OCI-LY3 (cell line): Measurements from ENCODE around the gene NLK.

Experiments used
- EZH2phosphoT487 ChIP-seq: fragments of 200-600 bp; shearing (Covaris generic); IDR thresholded peaks from 2 replicates; pipeline ENCODE4 v1.6.1; 2018; ENCODE audit warnings: antibody characterized with exemption, mixed run types, low read depth
- TF ChIP-seq, protein P1 (sequence below): fragments of 200-600, 300-600 bp; sonication (generic); IDR thresholded peaks from 2 replicates; pipeline ENCODE4 v1.5.1; 2014; ENCODE audit warnings: antibody characterized with exemption, low read length, low read depth

DNA sequence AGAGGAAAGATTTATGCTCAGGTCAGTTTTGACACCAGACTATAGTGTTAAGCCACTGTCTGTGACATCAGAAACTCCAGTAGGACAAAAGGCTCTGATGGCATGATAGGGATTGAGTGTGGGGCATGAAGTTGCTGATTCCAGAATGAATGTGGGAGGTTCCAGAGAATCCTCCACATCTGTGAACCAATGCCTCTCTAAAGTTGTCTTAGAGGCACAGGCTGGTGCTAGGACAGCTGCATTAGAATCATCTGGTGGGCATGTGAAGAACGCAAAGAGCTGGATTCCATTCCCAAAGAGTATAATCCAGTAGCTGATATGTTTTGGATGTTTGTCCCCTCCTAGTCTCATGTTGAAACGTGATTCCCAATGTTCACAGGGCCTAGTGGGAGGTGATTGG, 32.1 kb upstream of the NLK start:
- TF ChIP-seq, protein P1, sequence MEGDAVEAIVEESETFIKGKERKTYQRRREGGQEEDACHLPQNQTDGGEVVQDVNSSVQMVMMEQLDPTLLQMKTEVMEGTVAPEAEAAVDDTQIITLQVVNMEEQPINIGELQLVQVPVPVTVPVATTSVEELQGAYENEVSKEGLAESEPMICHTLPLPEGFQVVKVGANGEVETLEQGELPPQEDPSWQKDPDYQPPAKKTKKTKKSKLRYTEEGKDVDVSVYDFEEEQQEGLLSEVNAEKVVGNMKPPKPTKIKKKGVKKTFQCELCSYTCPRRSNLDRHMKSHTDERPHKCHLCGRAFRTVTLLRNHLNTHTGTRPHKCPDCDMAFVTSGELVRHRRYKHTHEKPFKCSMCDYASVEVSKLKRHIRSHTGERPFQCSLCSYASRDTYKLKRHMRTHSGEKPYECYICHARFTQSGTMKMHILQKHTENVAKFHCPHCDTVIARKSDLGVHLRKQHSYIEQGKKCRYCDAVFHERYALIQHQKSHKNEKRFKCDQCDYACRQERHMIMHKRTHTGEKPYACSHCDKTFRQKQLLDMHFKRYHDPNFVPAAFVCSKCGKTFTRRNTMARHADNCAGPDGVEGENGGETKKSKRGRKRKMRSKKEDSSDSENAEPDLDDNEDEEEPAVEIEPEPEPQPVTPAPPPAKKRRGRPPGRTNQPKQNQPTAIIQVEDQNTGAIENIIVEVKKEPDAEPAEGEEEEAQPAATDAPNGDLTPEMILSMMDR: no peak
- TF ChIP-seq EZH2phosphoT487: no peak
